Stimulated activated memory B cell treated with anti-CD40 and anti-IgM and Interleukin-4, amounts not matched to agents 10 μg/mL and 1 μg/mL and 100 μg/mL, for 72 hours (primary cell): ENCODE data around the gene KXD1.
"Not testable (repeated sequence)": the region's sequence is repeated elsewhere in the genome, so short reads cannot be mapped to it uniquely, and the experiment has no call there.

Experiments used
- ATAC-seq: fragments of 150-1000 bp; cut with Tn5 transposase; 2 replicates; pipeline ENCODE4 v1.10.0; 2021
- H3K27ac Mint-ChIP-seq: one replicate; pipeline ENCODE4 v1.8.0; 2022; ENCODE audit warnings: mild to moderate bottlenecking, mixed read lengths
- H3K27me3 Mint-ChIP-seq: one replicate; pipeline ENCODE4 v1.8.0; 2022; ENCODE audit warnings: mixed read lengths
- H3K36me3 Mint-ChIP-seq: one replicate; pipeline ENCODE4 v1.8.0; 2022; ENCODE audit warnings: mixed read lengths
- H3K4me1 Mint-ChIP-seq: one replicate; pipeline ENCODE4 v1.8.0; 2022; ENCODE audit warnings: mixed read lengths
- H3K4me3 Mint-ChIP-seq: one replicate; pipeline ENCODE4 v1.8.0; 2022; ENCODE audit warnings: mild to moderate bottlenecking, moderate library complexity, mixed read lengths
- H3K9me3 Mint-ChIP-seq: one replicate; pipeline ENCODE4 v1.8.0; 2022; ENCODE audit warnings: mixed read lengths

Gene KXD1

GRCh38 chr19:18557411-18558201 lies at the start of gene KXD1:
KXD1 (plus strand) TSS chr19:18557870; CDS start chr19:18562057, 4,187 bp downstream.
- Mint-ChIP-seq H3K27me3 (no peaks in the 10 kb centered on the region), H3K4me1 (peaks cover 34% of the 10 kb centered on the region), H3K27ac (peak within 1 kb of the TSS; percentile 95), H3K36me3 (peaks cover 12% of the 10 kb centered on the region), H3K9me3 (no peaks in the 10 kb centered on the region), H3K4me3 (peak within 1 kb of the TSS; percentile 91)
- ATAC-seq = peak; percentile 100

- Mint-ChIP-seq H3K4me1 (peaks cover 82% of the 10 kb centered on the region), H3K27ac (no peak overlapping the region), H3K9me3 (no peaks in the 10 kb centered on the region), H3K27me3 (no peaks in the 10 kb centered on the region), H3K4me3 (no peak overlapping the region), H3K36me3 (peaks cover 7% of the 10 kb centered on the region)
- no peak for ATAC-seq
Observed at GRCh38 chr19:18508585-18508984, 49.1 kb upstream of the KXD1 start.

- no peak overlapping the region for H3K4me3 Mint-ChIP-seq
- no peaks in the 10 kb centered on the region for H3K27me3 Mint-ChIP-seq
- H3K27ac Mint-ChIP-seq = no peak overlapping the region
- peaks cover 7% of the 10 kb centered on the region for H3K36me3 Mint-ChIP-seq
- H3K4me1 Mint-ChIP-seq = peaks cover 81% of the 10 kb centered on the region
- no peaks in the 10 kb centered on the region for H3K9me3 Mint-ChIP-seq
- no peak for ATAC-seq
Observed at GRCh38 chr19:18510216-18510615, 47.5 kb upstream of the KXD1 start.

GRCh38 chr19:18513868-18514267 lies 43.8 kb upstream of the KXD1 start:
- H3K9me3 Mint-ChIP-seq = no peaks in the 10 kb centered on the region
- H3K27me3 Mint-ChIP-seq = no peaks in the 10 kb centered on the region
- ATAC-seq = no peak
- peaks cover 81% of the 10 kb centered on the region for H3K4me1 Mint-ChIP-seq
- no peak overlapping the region for H3K27ac Mint-ChIP-seq
- H3K4me3 Mint-ChIP-seq = no peak overlapping the region
- peaks cover 5% of the 10 kb centered on the region for H3K36me3 Mint-ChIP-seq

GRCh38 chr19:18514800-18515682 lies 42.6 kb upstream of the KXD1 start:
- no peaks in the 10 kb centered on the region for H3K9me3 Mint-ChIP-seq
- peaks cover 84% of the 10 kb centered on the region for H3K4me1 Mint-ChIP-seq
- no peaks in the 10 kb centered on the region for H3K27me3 Mint-ChIP-seq
- no peak overlapping the region for H3K27ac Mint-ChIP-seq
- peaks cover 5% of the 10 kb centered on the region for H3K36me3 Mint-ChIP-seq
- no peak overlapping the region for H3K4me3 Mint-ChIP-seq
- ATAC-seq = no peak

GRCh38 chr19:18515959-18516358 lies 41.7 kb upstream of the KXD1 start:
- Mint-ChIP-seq H3K27ac (no peak overlapping the region), H3K36me3 (peaks cover 5% of the 10 kb centered on the region), H3K4me1 (peaks cover 87% of the 10 kb centered on the region), H3K4me3 (no peak overlapping the region), H3K9me3 (no peaks in the 10 kb centered on the region), H3K27me3 (no peaks in the 10 kb centered on the region)
- no peak for ATAC-seq

- Mint-ChIP-seq H3K4me1 (peaks cover 74% of the 10 kb centered on the region), H3K36me3 (peaks cover 5% of the 10 kb centered on the region), H3K4me3 (no peak overlapping the region), H3K9me3 (no peaks in the 10 kb centered on the region), H3K27me3 (no peaks in the 10 kb centered on the region), H3K27ac (no peak overlapping the region)
- no peak for ATAC-seq
Observed at GRCh38 chr19:18517606-18518005, 40.1 kb upstream of the KXD1 start.

- no peak overlapping the region for H3K4me3 Mint-ChIP-seq
- no peak for ATAC-seq
- H3K27me3 Mint-ChIP-seq = no peaks in the 10 kb centered on the region
- H3K4me1 Mint-ChIP-seq = peaks cover 70% of the 10 kb centered on the region
- no peak overlapping the region for H3K27ac Mint-ChIP-seq
- H3K36me3 Mint-ChIP-seq = peaks cover 5% of the 10 kb centered on the region
- no peaks in the 10 kb centered on the region for H3K9me3 Mint-ChIP-seq
Observed at GRCh38 chr19:18518639-18519038, 39.0 kb upstream of the KXD1 start.

GRCh38 chr19:18519962-18520847 lies 37.5 kb upstream of the KXD1 start:
- no peaks in the 10 kb centered on the region for H3K9me3 Mint-ChIP-seq
- peaks cover 55% of the 10 kb centered on the region for H3K4me1 Mint-ChIP-seq
- no peaks in the 10 kb centered on the region for H3K27me3 Mint-ChIP-seq
- no peak for ATAC-seq
- peak overlapping the region; percentile 84 for H3K27ac Mint-ChIP-seq
- peak overlapping the region; percentile 93 for H3K4me3 Mint-ChIP-seq
- H3K36me3 Mint-ChIP-seq = peaks cover 5% of the 10 kb centered on the region

- peaks cover 5% of the 10 kb centered on the region for H3K36me3 Mint-ChIP-seq
- peak overlapping the region; percentile 84 for H3K27ac Mint-ChIP-seq
- H3K4me1 Mint-ChIP-seq = peaks cover 47% of the 10 kb centered on the region
- H3K9me3 Mint-ChIP-seq = no peaks in the 10 kb centered on the region
- H3K4me3 Mint-ChIP-seq = peak overlapping the region; percentile 93
- peak; percentile 18 for ATAC-seq
- H3K27me3 Mint-ChIP-seq = no peaks in the 10 kb centered on the region
Observed at GRCh38 chr19:18520848-18521691, 36.6 kb upstream of the KXD1 start.

- Mint-ChIP-seq H3K36me3 (no peaks in the 10 kb centered on the region), H3K4me3 (peak within 1 kb of the TSS; percentile 93), H3K27me3 (no peaks in the 10 kb centered on the region), H3K27ac (peak within 1 kb of the TSS; percentile 84), H3K9me3 (no peaks in the 10 kb centered on the region), H3K4me1 (peaks cover 40% of the 10 kb centered on the region)
- ATAC-seq = peak; percentile 17
Observed at GRCh38 chr19:18521692-18522123, 36.0 kb upstream of the KXD1 start, which contains the start of gene ELL. ELL (minus strand) TSS chr19:18522070; CDS start chr19:18522055, 15 bp downstream.

- Mint-ChIP-seq H3K4me3 (peak overlapping the region; percentile 93), H3K27me3 (no peaks in the 10 kb centered on the region), H3K36me3 (no peaks in the 10 kb centered on the region), H3K27ac (peak overlapping the region; percentile 84), H3K4me1 (peaks cover 36% of the 10 kb centered on the region), H3K9me3 (no peaks in the 10 kb centered on the region)
- ATAC-seq = peak; percentile 95
Observed at GRCh38 chr19:18522124-18522861, 35.4 kb upstream of the KXD1 start.

GRCh38 chr19:18522862-18523440 lies 34.7 kb upstream of the KXD1 start:
- H3K36me3 Mint-ChIP-seq, H3K9me3 Mint-ChIP-seq, ATAC-seq, H3K27me3 Mint-ChIP-seq: not testable (repeated sequence)
- H3K27ac Mint-ChIP-seq = peak overlapping the region; percentile 84
- peaks cover 32% of the 10 kb centered on the region for H3K4me1 Mint-ChIP-seq
- H3K4me3 Mint-ChIP-seq = peak overlapping the region; percentile 93
